ENCODE measurements around the gene GALK2. TPM values are rescaled to one million over a fixed set of nuclear protein-coding genes. Genes with fewer than 3 reads are reported as not detected.

GALK2 gene
- total RNA-seq, 1 experiment from 2014 or later: 13.7 TPM

DNA sequence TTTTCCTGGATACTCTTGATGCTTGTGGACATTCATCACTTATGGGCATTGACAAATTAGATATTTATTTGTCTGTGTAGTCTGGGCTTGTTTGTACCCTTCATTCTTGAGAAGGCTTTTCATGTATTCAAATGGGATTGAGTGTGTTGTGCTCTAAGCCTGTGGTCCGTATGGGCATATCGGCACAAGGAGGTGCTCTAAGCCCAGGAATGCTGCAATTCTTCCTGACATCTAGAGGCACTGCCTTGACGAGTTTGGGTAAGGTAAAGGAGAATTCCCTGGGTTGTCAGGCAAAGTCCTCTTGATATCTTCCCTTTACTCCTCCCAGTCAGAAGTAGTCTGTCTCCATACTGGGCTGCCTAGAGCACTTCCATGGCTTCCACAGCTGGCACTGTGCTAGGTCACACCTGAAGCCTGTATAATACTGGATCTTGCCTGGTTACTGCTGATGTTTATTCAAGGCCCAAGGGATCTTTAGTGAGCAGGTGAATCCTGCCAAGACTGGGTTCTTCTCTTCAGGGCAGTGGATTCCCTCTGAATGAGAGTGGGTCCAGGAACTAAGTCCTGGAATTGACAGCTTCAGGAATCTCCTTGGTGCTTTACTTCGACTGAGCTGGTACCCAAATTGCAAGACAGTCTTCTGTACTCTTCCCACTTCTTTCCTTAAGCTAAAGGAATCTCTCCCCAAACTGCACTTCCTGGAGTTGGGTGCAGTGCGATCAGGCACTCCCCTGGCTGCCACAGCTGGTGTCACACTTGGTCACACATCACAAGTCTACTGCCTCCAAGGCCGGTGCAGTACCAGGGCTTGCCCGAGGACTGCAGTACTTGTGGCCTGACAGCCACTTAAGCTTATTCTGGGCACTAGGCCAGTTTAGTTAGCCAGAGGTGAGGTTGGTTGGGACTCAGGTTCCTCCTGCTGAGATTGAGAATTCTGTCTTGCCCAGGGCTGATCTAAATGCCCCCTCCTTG is 46.0 kb downstream of the GALK2 start:
- no peak overlapping the region for H3K4me2 ChIP-seq (ENCODE audit: insufficient read depth, insufficient read length, low read length)
- no peak overlapping the region for H3K23ac ChIP-seq (ENCODE audit: insufficient read length, low read depth, low read length)
- TF ChIP-seq, protein P1, sequence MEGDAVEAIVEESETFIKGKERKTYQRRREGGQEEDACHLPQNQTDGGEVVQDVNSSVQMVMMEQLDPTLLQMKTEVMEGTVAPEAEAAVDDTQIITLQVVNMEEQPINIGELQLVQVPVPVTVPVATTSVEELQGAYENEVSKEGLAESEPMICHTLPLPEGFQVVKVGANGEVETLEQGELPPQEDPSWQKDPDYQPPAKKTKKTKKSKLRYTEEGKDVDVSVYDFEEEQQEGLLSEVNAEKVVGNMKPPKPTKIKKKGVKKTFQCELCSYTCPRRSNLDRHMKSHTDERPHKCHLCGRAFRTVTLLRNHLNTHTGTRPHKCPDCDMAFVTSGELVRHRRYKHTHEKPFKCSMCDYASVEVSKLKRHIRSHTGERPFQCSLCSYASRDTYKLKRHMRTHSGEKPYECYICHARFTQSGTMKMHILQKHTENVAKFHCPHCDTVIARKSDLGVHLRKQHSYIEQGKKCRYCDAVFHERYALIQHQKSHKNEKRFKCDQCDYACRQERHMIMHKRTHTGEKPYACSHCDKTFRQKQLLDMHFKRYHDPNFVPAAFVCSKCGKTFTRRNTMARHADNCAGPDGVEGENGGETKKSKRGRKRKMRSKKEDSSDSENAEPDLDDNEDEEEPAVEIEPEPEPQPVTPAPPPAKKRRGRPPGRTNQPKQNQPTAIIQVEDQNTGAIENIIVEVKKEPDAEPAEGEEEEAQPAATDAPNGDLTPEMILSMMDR (conservative IDR thresholded peaks at IDR 0.05): peak; percentile 51
- no peaks in the 10 kb centered on the region for H3K79me1 ChIP-seq (ENCODE audit: insufficient read depth, low read depth, low read length, poor library complexity, severe bottlenecking)
- H3T11ph ChIP-seq (ENCODE audit: low read length): no peak overlapping the region
- Mint-ChIP-seq H3K4me1 (peaks cover 0 to 10% of the 10 kb centered on the region in 2 experiments; a peak in 2 of 4 replicates), H3K27ac (no peak overlapping the region; a peak in 1 of 7 replicates), H3K9me3 (peaks cover under 1 to 3% of the 10 kb centered on the region in 2 experiments; a peak in 3 of 5 replicates), H3K4me3 (no peak overlapping the region), H3K36me3 (ENCODE audit: insufficient read depth in 1 of 3, low read depth in 3 of 3) (peaks cover 5 to 11% (median 9%) of the 10 kb centered on the region in 3 experiments), H3K27me3 (ENCODE audit: low read depth) (no peaks in the 10 kb centered on the region)
- H3K27ac ChIP-seq (ENCODE audit: insufficient read length, low read depth, low read length): no peak overlapping the region
- no peaks in the 10 kb centered on the region for H3K79me2 ChIP-seq (ENCODE audit: insufficient read depth, low read length)
- H2BK15ac ChIP-seq (ENCODE audit: low read depth, low read length): no peak overlapping the region
- H4K91ac ChIP-seq (ENCODE audit: insufficient read length, low read depth, low read length): no peak overlapping the region
- no peak overlapping the region for H3K4ac ChIP-seq (ENCODE audit: low read depth, low read length)
- H3K56ac ChIP-seq (ENCODE audit: insufficient read length, low read depth, low read length): no peak overlapping the region
- WGBS (ENCODE audit: extremely low coverage, insufficient read length, low lambda C conversion rate): no CpG with 5 or more reads among the region's 7 CpGs
- H2BK12ac ChIP-seq (ENCODE audit: insufficient read length, low read depth, low read length): no peak overlapping the region
- no peak overlapping the region for H3K18ac ChIP-seq (ENCODE audit: insufficient read length, low read depth, low read length)
- H4K8ac ChIP-seq (replicated peaks; ENCODE audit: insufficient read length, low read depth, low read length): no peak overlapping the region
- no peak overlapping the region for H2BK5ac ChIP-seq (ENCODE audit: insufficient read length, low read length)
- no peaks in the 10 kb centered on the region for H3K27me3 ChIP-seq (ENCODE audit: insufficient read depth, low read length)
- no peak overlapping the region for H2AK5ac ChIP-seq (ENCODE audit: insufficient read length, low read length)
- H3K9ac ChIP-seq (ENCODE audit: extremely low read depth, insufficient read length, low read length): no peak overlapping the region
- no peaks in the 10 kb centered on the region for H4K20me1 ChIP-seq (ENCODE audit: control insufficient read depth, insufficient read depth, insufficient read length)
- no peaks in the 10 kb centered on the region for H3K9me3 ChIP-seq (ENCODE audit: control insufficient read depth, low read depth, low read length)
- H3K23me2 ChIP-seq (ENCODE audit: insufficient read length, low read depth, low read length, poor library complexity, severe bottlenecking): no peaks in the 10 kb centered on the region
- no peak for DNase-seq
- no peaks in the 10 kb centered on the region for H3K4me1 ChIP-seq (ENCODE audit: insufficient read depth, low read length)
- no peak overlapping the region for H2AFZ ChIP-seq (ENCODE audit: low read length)
- no peak overlapping the region for H4K5ac ChIP-seq (ENCODE audit: insufficient read length, low read depth, low read length)
- no peak overlapping the region for H3K14ac ChIP-seq (ENCODE audit: insufficient read depth, low read length)
- no peak overlapping the region for H2BK120ac ChIP-seq (ENCODE audit: low read depth, low read length, poor library complexity, severe bottlenecking)
- H2BK20ac ChIP-seq (ENCODE audit: low read depth, low read length, poor library complexity, severe bottlenecking): no peak overlapping the region
